GM10248 (cell line): ENCODE measurements around the gene MAGEA6.
"Not testable (repeated sequence)": the region's sequence is repeated elsewhere in the genome, so short reads cannot be mapped to it uniquely, and the experiment has no call there.

ENCODE experiments used
- CTCF ChIA-PET: fragments of 300-600 bp; sonication (Branson Sonifier 250); formaldehyde crosslinking; extraction: SDS; loops from one replicate; lab custom pipeline; 2021; ENCODE audit warnings: antibody characterized with exemption; lab: Yijun Ruan, JAX
- POLR2A ChIA-PET: fragments of 350-650 bp; sonication (Branson Sonifier 250); formaldehyde crosslinking; extraction: SDS; loops from one replicate; lab custom pipeline; 2020; ENCODE audit warnings: antibody characterized with exemption; lab: Yijun Ruan, JAX
- DNase-seq: peaks from one replicate; pipeline ENCODE4 v3.0.0; 2012; ENCODE audit errors: extremely low spot score
- CTCF ChIP-seq: IDR thresholded peaks from 2 replicates; pipeline ENCODE4 v1.5.1; 2012; ENCODE audit warnings: mild to moderate bottlenecking, low read depth; ENCODE audit errors: extremely low read depth, missing control alignments, control extremely low read depth

The MAGEA6 gene

GRCh38 chrX:152769549-152770289 is at the start of gene MAGEA6:
Gene MAGEA6, minus strand, starts transcription at chrX:152769689. Its CDS starts 2,039 bp downstream, at chrX:152767650.
- CTCF ChIA-PET, DNase-seq: not testable (repeated sequence)

GRCh38 chrX:152819266-152819665 is 49.8 kb upstream of the MAGEA6 start:
- ChIA-PET POLR2A (no interaction called here), CTCF (interaction anchor here (1.1 to 1.5 kb wide), 2 partner anchors 10 to 1106 kb away, joined by 3 read pairs; no protein-coding TSS in a partner anchor)
- no peak for DNase-seq
- no peak for TF ChIP-seq CTCF

More at GRCh38 chrX:152769549-152770289, at the start of gene MAGEA6:
- POLR2A ChIA-PET: not testable (repeated sequence)

- DNase-seq: no peak
- ChIA-PET POLR2A (no interaction called here), CTCF (interaction anchor here (1.5 to 1.6 kb wide), 2 partner anchors 10 to 178 kb away, joined by 3 to 4 read pairs; no protein-coding TSS in a partner anchor)
- no peak for TF ChIP-seq CTCF
Observed at GRCh38 chrX:152818356-152818755, 48.9 kb upstream of the MAGEA6 start.

GRCh38 chrX:152817078-152817764 is 47.7 kb upstream of the MAGEA6 start:
- TF ChIP-seq CTCF: no peak
- no peak for DNase-seq
- CTCF ChIA-PET: interaction anchor here (1.1 to 1.6 kb wide), 2 partner anchors 12 to 177 kb away, joined by 4 read pairs; no protein-coding TSS in a partner anchor
- POLR2A ChIA-PET: no interaction called here

- POLR2A ChIA-PET: no interaction called here
- no peak for TF ChIP-seq CTCF
- no peak for DNase-seq
- CTCF ChIA-PET: interaction anchor here (0.8 kb wide), 1 partner anchor 9 kb away, joined by 3 read pairs; no protein-coding TSS in a partner anchor
Observed at GRCh38 chrX:152814048-152814447, 44.6 kb upstream of the MAGEA6 start.

- ChIA-PET CTCF (no interaction called here), POLR2A (no interaction called here)
- no peak for TF ChIP-seq CTCF
- DNase-seq: no peak
Observed at GRCh38 chrX:152813206-152813605, 43.7 kb upstream of the MAGEA6 start.
